PFSK-1 (cell line): Measurements from ENCODE around the gene TOM1L2.

Source experiments
- POLR2AphosphoS5 ChIP-seq: IDR thresholded peaks from 2 replicates; pipeline ENCODE4 v1.6.1; 2012; ENCODE audit warnings: low read depth, mild to moderate bottlenecking, control low read depth, low read length, moderate library complexity
- REST ChIP-seq, 2 experiments: IDR thresholded peaks; 2 replicates each; pipeline versions ENCODE4 v1.6.1 to v1.8.0; 2011 to 2012; ENCODE audit warnings: low read depth in 2 of 2, low read length in 2 of 2, control low read depth in 1 of 2, inconsistent platforms in 1 of 2, mild to moderate bottlenecking in 1 of 2, moderate library complexity in 1 of 2; ENCODE audit not compliant: insufficient read depth in 1 of 2
- SIN3A ChIP-seq: IDR thresholded peaks from 2 replicates; pipeline ENCODE4 v1.6.1; 2012; ENCODE audit warnings: mild to moderate bottlenecking, low read length, moderate library complexity, borderline replicate concordance; ENCODE audit not compliant: insufficient read depth
- TAF1 ChIP-seq: IDR thresholded peaks from 2 replicates; pipeline ENCODE4 v1.6.1; 2012; ENCODE audit warnings: low read length, control low read depth, borderline replicate concordance; ENCODE audit not compliant: insufficient read depth

DNA sequence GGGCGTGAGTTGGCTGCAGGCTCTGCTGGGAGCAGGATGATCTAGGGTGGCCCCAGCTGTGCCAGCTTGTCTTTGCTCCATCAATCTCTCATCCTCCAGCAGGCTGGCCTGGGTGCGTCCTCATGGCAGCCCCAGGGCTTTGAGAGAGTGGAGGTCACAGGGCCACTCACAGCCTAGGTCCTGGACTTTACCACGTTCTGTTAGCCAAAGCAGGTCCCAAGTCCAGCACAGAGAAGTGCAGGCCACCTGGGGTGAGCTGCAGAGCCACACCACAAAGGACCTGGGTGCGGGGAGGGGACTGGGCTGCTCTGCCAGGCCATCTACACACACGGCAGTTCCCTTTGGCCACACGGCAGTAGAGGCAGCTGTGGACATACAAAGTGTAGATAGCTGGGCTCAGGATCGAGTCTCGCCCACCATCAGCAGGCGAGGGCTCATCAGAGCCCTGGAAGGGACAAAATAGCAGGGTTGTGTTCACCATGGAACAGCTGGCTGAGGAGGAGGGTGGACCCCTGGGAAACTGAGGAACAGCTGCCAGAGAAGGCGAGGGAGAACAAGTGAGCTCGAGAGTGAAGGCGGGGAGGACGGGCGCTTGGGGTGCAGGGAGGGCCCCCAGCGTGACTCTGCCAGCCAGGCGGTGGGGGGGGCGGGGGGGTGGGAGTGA is 165.5 kb downstream of the TOM1L2 start:
- TF ChIP-seq POLR2AphosphoS5 (no peak), SIN3A (no peak), REST (IDR thresholded peaks at IDR 0.05; ENCODE audit: insufficient read depth in 1 of 2, low read depth in 2 of 2, low read length in 2 of 2) (no peak), TAF1 (no peak)
